Measurements from ENCODE around the gene TBC1D25.

The TBC1D25 gene

GRCh38 chrX:48606091-48606490 is 66.6 kb downstream of the TBC1D25 start:
- no peak for DNase-seq

GRCh38 chrX:48611703-48612102 is 72.2 kb downstream of the TBC1D25 start:
- no peak for DNase-seq
